Transverse colon (tissue), 4 donors: ENCODE data around the gene SLC25A25.
"Not testable (repeated sequence)": the region's sequence is repeated elsewhere in the genome, so short reads cannot be mapped to it uniquely, and the experiment has no call there.

Experiments used
- CTCF ChIP-seq, 5 experiments: fragments of 200-600 bp in 3 of 5; fragments of 450-650 bp in 2 of 5; sonication (generic) in 3 of 5; IDR thresholded peaks; 1 replicate in 2 of 5; 2 replicates in 3 of 5; pipeline ENCODE4 v1.5.1; 2016 to 2017; ENCODE audit warnings: antibody characterized with exemption in 5 of 5, inconsistent platforms in 3 of 5, mild to moderate bottlenecking in 2 of 5, moderate library complexity in 1 of 5
- POLR2AphosphoS5 ChIP-seq, 3 donors: sonication (generic); formaldehyde crosslinking; IDR thresholded peaks; one replicate each; pipeline ENCODE4 v1.6.1; 2016; ENCODE audit warnings: antibody characterized with exemption in 3 of 3

GRCh38 chr9:128131346-128131745, 63.3 kb downstream of the SLC25A25 start:
- TF ChIP-seq POLR2AphosphoS5, CTCF (IDR thresholded peaks at IDR 0.05): not testable (repeated sequence)
